Suprapubic skin (tissue), 4 donors: Measurements from ENCODE around the gene GARIN3. TPM values are rescaled to one million over a fixed set of nuclear protein-coding genes. Genes with fewer than 3 reads are reported as not detected.

Source experiments
- DNase-seq, 2 donors: peaks; one replicate each; pipeline ENCODE4 v3.0.0-alpha.2; 2019; ENCODE audit warnings: low spot score in 2 of 2
- H3K27ac ChIP-seq: fragments of 200-600 bp; sonication (generic); one replicate; pipeline ENCODE4 v1.5.1; 2019
- H3K27me3 ChIP-seq: fragments of 200-600 bp; sonication (generic); one replicate; pipeline ENCODE4 v1.5.1; 2019
- H3K36me3 ChIP-seq: fragments of 200-600 bp; sonication (generic); one replicate; pipeline ENCODE4 v1.5.1; 2019
- H3K4me1 ChIP-seq: fragments of 200-600 bp; sonication (generic); one replicate; pipeline ENCODE4 v1.5.1; 2019
- H3K4me3 ChIP-seq: fragments of 200-600 bp; sonication (generic); one replicate; pipeline ENCODE4 v1.5.1; 2019; ENCODE audit warnings: mild to moderate bottlenecking
- H3K9me3 ChIP-seq: fragments of 200-600 bp; sonication (generic); one replicate; pipeline ENCODE4 v1.5.1; 2019
- EP300 ChIP-seq: sonication (generic); formaldehyde crosslinking; IDR thresholded peaks from one replicate; pipeline ENCODE4 v1.6.1; 2017; ENCODE audit warnings: antibody characterized with exemption
- POLR2A ChIP-seq, 2 donors: fragments of 450-650 bp; IDR thresholded peaks; one replicate each; pipeline ENCODE4 v1.6.1; 2017; ENCODE audit warnings: antibody characterized with exemption in 2 of 2, mild to moderate bottlenecking in 2 of 2, moderate library complexity in 2 of 2
- POLR2AphosphoS5 ChIP-seq, 3 donors: sonication (generic); formaldehyde crosslinking; IDR thresholded peaks; one replicate each; pipeline ENCODE4 v1.6.1; 2017; ENCODE audit warnings: antibody characterized with exemption in 3 of 3
- WGBS: methylation state at CpG from one replicate; pipeline ENCODE4 v1.1.5; 2018; 5-methylcytosine and 5-hydroxymethylcytosine counted together
- total RNA-seq, 4 donors: library from RNA; depleted of rRNA; stranded (reverse); fragments of >200 nt; gene quantifications; one replicate each; pipeline ENCODE4 v1.1.0, GENCODE V29; 2016
- TF ChIP-seq, protein P1 (sequence below), 2 donors: fragments of 200-600 bp in 1 of 2; fragments of 450-650 bp in 1 of 2; sonication (generic) in 1 of 2; IDR thresholded peaks; one replicate each; pipeline ENCODE4 v1.5.1; 2016 to 2019; ENCODE audit warnings: antibody characterized with exemption in 2 of 2, mild to moderate bottlenecking in 1 of 2, moderate library complexity in 1 of 2

Gene GARIN3
- total RNA-seq, 4 donors from 2014 or later, result not detected

DNA sequence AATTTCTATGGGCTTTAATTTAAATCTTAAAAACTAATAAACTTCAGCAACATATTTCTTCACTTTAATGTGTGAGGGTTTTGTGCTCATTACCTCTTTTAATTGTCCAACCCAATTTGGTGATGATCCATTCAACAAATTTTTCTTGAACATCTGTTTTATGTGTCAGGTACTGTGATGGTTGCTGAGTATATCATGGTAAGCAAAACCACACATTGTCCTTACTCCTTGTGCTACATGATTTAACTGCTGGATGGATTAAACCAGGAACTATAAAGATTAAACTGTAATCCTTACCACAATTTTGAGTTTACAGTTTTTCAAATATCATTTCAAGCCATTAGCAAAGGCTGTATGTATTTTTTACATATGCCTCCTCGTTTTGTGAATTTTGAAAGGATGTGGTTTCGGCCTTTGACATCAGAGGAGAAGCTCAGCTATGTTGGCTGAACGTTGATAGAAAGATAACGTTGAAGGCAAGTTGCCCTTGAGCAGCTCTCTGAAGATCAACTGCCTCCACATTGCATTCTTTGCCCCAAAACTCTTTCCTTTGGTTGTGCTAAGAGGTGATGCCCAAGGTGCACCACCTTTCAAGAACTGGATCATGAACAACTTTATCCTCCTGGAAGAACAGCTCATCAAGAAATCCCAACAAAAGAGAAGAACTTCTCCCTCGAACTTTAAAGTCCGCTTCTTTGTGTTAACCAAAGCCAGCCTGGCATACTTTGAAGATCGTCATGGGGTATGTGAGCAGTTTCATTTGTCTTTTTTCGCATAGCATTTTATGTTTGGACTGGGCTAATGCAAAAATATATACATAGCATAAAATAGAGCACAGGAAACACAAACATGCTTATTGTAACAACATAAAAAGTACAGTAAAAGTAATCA lies 14.6 kb upstream of the GARIN3 start, which contains the start of gene ITK:
Gene ITK, plus strand, starts transcription at position 467 of the 891 bp plus-strand sequence. Its CDS starts 138 bp downstream, at position 605.
- 80% methylated on average over 8 of the region's 8 CpGs for WGBS
- H3K4me3 ChIP-seq, result peak within 1 kb of the TSS; percentile 22
- no peaks in the 10 kb centered on the region for H3K4me1 ChIP-seq
- H3K27ac ChIP-seq, result no peak within 1 kb of the TSS
- H3K27me3 ChIP-seq, result no peaks in the 10 kb centered on the region
- no peak for DNase-seq
- no peak for TF ChIP-seq EP300
- TF ChIP-seq POLR2AphosphoS5 (IDR thresholded peaks at IDR 0.05), result no peak
- TF ChIP-seq, protein P1, sequence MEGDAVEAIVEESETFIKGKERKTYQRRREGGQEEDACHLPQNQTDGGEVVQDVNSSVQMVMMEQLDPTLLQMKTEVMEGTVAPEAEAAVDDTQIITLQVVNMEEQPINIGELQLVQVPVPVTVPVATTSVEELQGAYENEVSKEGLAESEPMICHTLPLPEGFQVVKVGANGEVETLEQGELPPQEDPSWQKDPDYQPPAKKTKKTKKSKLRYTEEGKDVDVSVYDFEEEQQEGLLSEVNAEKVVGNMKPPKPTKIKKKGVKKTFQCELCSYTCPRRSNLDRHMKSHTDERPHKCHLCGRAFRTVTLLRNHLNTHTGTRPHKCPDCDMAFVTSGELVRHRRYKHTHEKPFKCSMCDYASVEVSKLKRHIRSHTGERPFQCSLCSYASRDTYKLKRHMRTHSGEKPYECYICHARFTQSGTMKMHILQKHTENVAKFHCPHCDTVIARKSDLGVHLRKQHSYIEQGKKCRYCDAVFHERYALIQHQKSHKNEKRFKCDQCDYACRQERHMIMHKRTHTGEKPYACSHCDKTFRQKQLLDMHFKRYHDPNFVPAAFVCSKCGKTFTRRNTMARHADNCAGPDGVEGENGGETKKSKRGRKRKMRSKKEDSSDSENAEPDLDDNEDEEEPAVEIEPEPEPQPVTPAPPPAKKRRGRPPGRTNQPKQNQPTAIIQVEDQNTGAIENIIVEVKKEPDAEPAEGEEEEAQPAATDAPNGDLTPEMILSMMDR (IDR thresholded peaks at IDR 0.05), result no peak
- no peak for TF ChIP-seq POLR2A (IDR thresholded peaks at IDR 0.05)
- no peaks in the 10 kb centered on the region for H3K36me3 ChIP-seq
- no peaks in the 10 kb centered on the region for H3K9me3 ChIP-seq

DNA sequence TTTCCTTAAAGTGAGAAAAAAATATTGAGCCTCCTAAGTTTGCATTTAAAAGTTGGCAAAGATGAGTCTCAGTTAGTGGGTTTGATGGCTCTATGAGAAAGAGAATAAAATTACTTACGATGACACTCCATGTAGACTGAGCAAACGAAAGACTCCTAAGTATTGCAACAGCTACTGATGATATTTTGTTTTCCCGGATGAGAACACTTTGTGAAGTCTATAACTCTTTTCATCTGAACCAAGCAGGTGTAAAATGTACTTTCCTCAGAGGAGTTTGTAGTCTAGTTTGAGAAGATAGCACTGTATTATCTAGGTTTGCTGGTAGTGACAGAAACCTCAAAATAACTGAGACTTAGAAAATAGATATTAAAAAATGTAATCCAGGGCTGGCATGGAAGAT lies 12.9 kb upstream of the GARIN3 start:
- Histone ChIP-seq H3K4me1 (no peaks in the 10 kb centered on the region), H3K9me3 (no peaks in the 10 kb centered on the region), H3K36me3 (no peaks in the 10 kb centered on the region), H3K27me3 (no peaks in the 10 kb centered on the region), H3K27ac (no peak overlapping the region), H3K4me3 (no peak overlapping the region)
- no peak for DNase-seq
- no peak for TF ChIP-seq POLR2A (IDR thresholded peaks at IDR 0.05)
- TF ChIP-seq POLR2AphosphoS5 (IDR thresholded peaks at IDR 0.05), result no peak
- WGBS, result 78% methylated on average over 3 of the region's 3 CpGs

DNA sequence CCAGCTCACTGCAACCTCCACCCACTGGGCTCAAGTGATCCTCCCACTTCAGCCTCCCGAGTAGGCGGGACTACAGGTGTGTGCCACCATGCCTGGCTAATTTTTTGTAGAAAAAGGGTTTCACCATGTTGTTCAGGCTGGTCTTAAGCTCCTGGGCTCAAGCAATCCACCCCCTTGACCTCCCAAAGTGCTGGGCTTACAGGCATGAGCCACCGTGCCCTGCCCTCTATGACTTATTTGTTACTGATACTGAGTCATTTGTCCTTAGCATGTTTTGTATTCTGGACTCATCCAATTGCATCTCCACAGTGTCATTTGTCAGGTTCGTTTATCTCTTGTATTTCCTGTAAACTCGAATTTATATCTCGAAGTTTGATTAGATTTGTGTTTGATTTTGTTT lies 11.9 kb upstream of the GARIN3 start:
- TF ChIP-seq EP300 (no peak), POLR2A (IDR thresholded peaks at IDR 0.05) (no peak), POLR2AphosphoS5 (IDR thresholded peaks at IDR 0.05) (no peak)
- TF ChIP-seq, protein P1 (IDR thresholded peaks at IDR 0.05), result no peak

GRCh38 chr5:157175071-157175612 lies 9.1 kb upstream of the GARIN3 start:
- no peaks in the 10 kb centered on the region for H3K36me3 ChIP-seq
- no peak overlapping the region for H3K27ac ChIP-seq
- no peaks in the 10 kb centered on the region for H3K27me3 ChIP-seq
- 98% methylated on average over 8 of the region's 8 CpGs for WGBS
- DNase-seq, result no peak
- H3K9me3 ChIP-seq, result no peaks in the 10 kb centered on the region
- H3K4me1 ChIP-seq, result no peaks in the 10 kb centered on the region
- TF ChIP-seq POLR2AphosphoS5 (IDR thresholded peaks at IDR 0.05) (no peak), POLR2A (IDR thresholded peaks at IDR 0.05) (no peak), EP300 (no peak)
- TF ChIP-seq, protein P1 (IDR thresholded peaks at IDR 0.05), result no peak
- no peak overlapping the region for H3K4me3 ChIP-seq

More for the DNA sequence above, 11.9 kb upstream of the GARIN3 start:
- DNase-seq, result no peak
- Histone ChIP-seq H3K4me1 (no peaks in the 10 kb centered on the region), H3K27me3 (no peaks in the 10 kb centered on the region), H3K27ac (no peak overlapping the region), H3K9me3 (no peaks in the 10 kb centered on the region), H3K36me3 (no peaks in the 10 kb centered on the region), H3K4me3 (no peak overlapping the region)
- WGBS, result 72% methylated on average over 6 of the region's 6 CpGs

GRCh38 chr5:157172403-157172802 lies 6.3 kb upstream of the GARIN3 start:
- Histone ChIP-seq H3K4me1 (no peaks in the 10 kb centered on the region), H3K27me3 (no peaks in the 10 kb centered on the region), H3K4me3 (no peak overlapping the region), H3K9me3 (no peaks in the 10 kb centered on the region), H3K27ac (no peak overlapping the region), H3K36me3 (no peaks in the 10 kb centered on the region)
- 56% methylated on average over 2 of the region's 2 CpGs for WGBS
- TF ChIP-seq POLR2A (IDR thresholded peaks at IDR 0.05) (no peak), EP300 (no peak), POLR2AphosphoS5 (IDR thresholded peaks at IDR 0.05) (no peak)
- TF ChIP-seq, protein P1 (IDR thresholded peaks at IDR 0.05), result no peak
- DNase-seq, result no peak
